ACHN (cell line): ENCODE measurements around the gene RRH.
A peak's percentile ranks its signal among the peaks of the same experiment; 100 is the strongest.
"Not testable (repeated sequence)": the region's sequence is repeated elsewhere in the genome, so short reads cannot be mapped to it uniquely, and the experiment has no call there.

ENCODE experiments used
- DNase-seq: peaks from one replicate; pipeline ENCODE4 v3.0.0-alpha.2; 2015
- in situ Hi-C: cut with HindIII; loops from 2 replicates; pipeline ENCODE4 v1.10.0; 2017; ENCODE audit warnings: low sequenced_read_pairs, low pct_ligation_motif_present, low pct_unique_long_range_greater_than_20kb

RRH gene

DNA sequence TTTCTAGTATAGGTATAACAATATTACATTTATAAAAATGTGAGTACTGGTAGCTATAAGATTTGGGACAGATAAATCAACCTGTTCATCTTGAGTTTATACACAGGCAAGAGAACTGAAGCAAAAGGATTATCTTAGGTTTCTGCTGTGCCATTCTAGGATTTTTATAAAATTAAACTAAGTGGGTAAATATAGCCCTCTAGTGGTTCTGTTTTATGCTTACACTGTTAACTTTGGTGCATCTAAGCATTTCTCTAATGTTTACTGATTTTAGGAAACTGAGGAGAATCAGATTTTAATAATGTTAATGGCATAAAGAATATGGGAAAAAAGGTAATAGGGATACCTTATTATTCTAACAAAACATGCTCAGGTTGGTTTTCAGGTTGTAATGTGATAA lies 1.1 kb upstream of the RRH start:
- DNase-seq = peak; percentile 32

DNA sequence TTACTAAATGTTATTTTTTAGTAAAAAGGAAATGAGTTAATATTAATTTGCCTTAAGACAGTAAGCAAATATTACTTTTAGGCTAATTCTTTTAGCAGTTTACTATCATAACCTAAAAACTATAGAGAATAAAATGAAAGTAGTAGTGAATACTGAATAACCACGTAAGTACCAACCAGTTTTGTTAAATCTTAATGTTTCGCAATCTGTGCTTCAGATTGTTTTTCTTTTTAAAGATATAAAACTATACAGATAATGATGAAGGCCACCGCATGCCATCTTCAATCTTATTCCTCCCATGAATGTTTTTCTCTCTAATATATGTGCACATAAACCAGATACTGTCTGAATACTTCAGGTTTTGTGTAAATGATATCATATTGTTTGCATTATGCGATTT lies 6.0 kb downstream of the RRH start:
- DNase-seq = no peak
- in situ Hi-C loops = no loop called here

More for the DNA sequence above, 1.1 kb upstream of the RRH start:
- in situ Hi-C loops = no loop called here

DNA sequence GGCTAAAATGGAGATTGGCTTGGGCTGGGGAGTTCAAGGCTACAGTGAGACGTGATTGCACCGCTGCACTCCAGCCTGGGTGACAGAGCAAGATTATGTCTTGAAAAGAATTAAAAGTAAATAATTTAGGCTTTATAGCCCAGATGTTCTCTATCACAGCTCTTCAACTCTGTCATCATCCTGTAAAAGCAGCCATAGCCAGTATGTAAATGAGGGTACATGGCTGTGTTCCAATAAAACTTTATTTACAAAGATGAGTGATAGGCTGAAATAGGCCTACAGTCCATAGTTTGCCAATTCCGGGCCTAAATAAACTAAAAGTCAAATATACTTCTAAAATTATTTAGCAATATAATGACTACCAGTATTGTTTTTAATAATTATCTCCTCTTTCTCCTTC lies 9.2 kb downstream of the RRH start:
- in situ Hi-C loops = no loop called here
- no peak for DNase-seq

DNA sequence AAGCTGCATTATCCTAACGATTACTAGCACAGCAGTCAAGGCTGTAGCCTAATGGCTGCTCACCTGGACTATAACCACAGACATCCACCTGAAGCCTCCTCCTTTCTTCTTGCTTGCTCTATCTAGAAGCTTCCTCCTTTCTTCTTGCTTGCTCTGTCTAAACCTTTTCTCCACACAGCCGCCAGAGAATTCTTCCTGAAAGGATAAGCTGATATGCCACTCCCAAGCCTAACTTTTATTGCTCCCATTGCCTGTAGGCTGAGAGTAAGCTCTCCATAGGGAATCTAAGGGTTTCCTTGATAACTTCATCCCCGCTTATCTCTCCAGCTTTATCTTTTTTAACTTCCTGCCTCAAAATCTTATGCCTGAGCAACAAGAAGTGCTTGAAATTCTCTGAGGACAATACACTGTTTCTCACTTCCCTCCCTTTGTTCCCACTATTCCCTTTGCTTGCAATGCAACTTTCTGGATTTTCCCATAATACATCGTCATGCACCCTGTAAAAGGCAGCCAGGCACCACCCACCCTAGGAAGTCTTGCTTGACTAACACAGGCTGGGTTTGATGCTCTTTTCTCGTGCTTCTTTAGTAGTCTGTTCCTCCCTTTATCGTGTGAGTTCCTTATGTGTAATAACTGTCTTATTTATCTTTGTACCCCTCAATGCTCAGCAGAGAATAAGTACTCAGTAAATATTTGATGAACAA lies 18.8 kb downstream of the RRH start:
- DNase-seq = no peak
- in situ Hi-C loops = no loop called here

DNA sequence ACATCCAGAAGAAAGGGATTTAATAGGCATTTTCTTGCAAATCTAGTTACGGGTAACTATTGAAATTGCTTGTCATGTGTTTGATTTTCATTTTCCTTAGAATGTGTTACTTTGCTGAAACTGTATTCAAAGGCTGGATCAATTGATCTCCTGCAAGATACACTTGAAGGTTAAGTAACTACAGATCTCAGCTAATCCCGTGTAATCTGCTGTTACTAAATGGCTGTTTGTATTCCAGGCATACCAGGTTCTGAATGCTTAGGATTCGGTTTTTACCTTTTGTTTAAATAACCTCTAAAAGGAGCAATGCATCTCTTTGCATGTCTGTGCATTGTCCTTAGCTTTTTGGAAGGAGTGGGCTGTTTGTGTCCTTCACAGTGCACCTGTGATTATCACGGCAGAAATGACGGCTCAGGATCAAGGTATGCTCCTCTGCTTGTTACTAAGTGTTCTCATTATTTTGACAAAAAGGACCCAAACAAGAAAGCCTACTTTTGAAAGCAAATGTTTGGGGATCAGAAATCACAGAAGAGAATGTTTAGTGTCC lies 20.2 kb downstream of the RRH start, which contains the start of gene LRIT3:
Gene LRIT3, plus strand, starts transcription at position 212 of the 547 bp plus-strand sequence. Its CDS starts 95 bp downstream, at position 307.
- DNase-seq = no peak
- in situ Hi-C loops = no loop called here

DNA sequence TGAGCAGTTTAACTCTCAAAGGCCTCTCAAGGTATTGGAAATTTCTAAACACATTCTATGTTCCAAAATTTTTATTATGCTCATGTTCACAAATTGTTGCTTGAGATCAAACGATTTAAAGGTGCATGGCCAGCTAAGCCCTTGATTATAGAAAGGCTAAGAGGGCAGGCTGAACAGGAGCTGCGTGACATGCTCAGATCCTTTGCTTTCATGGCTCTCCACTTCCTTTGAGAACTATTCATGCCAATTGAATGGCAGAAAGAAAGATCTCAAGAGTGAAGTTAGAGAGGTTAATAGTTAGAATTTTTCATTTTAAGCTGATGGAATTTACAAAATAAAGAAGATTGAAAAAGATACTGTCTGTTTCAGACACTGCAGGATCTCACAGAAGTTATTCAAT lies 20.7 kb downstream of the RRH start:
- in situ Hi-C loops = no loop called here

DNA sequence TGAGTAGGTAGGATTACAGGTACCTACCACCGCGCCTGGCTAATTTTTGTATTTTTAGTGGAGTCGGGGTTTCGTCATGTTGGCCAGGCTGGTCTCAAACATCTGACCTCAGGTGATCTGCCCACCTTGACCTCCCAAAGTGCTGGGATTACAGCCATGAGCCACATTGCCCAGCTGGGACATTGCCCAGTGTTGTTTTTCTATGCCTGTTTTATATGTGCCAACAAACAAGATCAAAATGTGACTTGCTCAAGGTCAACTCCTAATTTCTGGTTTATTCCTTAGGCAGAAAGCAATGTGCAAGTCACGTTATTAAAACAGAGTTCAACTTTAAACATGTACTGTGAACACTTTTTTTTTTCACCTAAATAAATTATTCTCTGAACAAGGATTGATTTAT lies 22.8 kb downstream of the RRH start:
- in situ Hi-C loops = no loop called here
- DNase-seq = no peak

More for the DNA sequence above, 20.7 kb downstream of the RRH start:
- DNase-seq = no peak

DNA sequence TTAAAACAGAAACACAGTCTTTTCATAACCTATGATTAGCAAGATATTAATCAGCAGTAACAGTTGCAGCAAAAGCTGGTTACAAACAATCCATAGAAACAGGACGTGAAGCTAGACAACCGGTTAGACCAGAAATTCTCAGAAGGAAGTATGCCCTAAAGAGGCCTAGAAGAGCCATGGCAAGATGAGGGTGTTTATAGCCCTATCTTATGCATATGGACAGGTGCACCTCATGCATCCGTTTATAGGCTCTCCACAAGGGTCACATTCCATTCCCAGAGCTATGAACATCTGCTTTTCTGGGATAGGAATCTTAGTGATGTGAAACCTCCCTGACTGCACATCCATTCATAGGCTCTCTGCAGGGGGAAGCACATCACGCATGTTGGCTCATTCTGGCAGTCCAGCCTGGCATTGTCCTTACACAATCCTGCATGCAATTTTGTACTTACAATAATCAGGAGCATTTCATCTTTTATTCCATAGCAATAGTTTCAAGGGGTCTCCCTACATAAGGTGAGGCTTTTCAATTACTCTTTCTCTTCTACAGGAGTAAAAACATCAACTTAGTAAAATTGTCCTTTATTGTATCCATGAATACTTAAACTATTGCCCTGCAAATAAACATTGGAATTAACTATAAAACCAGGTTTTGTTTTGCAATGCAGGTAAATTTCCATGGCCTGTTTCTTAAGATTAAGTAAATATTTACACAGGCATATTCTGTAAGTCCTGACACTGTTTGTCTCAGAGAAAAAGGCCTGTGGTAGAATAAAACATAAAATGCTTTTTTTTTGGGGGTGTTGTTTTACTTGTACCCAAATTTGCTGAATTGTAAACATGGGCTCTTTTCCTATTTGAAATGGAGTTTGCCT lies 31.9 kb downstream of the RRH start:
- DNase-seq, in situ Hi-C loops: not testable (repeated sequence)

DNA sequence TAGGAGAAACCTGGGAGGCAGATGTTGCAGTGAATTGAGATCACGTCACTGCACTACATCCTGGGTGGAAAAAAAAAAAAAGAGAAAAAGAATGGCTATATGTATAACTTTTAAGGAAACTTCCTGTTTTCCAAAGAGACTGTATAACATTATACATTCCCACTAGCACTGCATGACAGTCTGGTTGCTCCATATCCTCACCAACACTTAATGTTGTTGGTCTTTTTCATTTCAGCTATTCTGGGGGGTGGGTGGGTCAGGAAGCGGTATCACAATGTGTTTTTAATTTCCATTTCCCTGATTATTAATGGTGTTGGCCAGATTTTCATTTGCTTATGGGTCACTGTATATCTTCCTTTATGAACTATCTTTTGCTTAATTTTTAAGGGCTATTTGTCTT lies 33.5 kb downstream of the RRH start:
- in situ Hi-C loops = no loop called here
- DNase-seq = no peak

DNA sequence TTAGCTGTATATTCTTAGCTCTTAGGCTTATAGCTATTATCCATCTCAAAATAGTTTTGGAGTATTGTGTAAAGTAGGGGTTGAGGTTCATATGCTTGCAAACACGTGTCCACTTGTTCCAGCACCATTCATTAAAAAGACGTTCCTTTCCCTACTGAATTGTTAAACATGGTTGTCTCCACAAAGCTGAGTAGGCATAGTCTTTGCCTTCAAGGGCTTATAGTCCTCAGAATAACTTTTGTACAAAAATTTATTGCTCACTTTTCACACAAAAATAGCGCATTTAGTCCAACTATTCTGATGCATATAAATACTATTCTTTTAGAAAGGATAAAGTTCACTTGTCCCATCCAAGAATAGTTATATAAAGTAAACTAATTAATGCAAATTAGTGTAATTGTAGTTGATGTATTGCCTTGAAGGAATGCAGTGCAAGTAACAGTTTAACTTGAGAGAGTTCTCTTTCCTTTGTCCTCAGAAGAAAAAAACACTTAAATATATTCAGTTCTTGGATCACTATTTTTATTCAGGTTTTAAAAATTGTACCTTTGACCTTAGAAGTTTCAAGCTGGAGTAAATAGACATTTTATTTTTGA lies 34.2 kb downstream of the RRH start:
- in situ Hi-C loops = no loop called here
- DNase-seq = no peak

DNA sequence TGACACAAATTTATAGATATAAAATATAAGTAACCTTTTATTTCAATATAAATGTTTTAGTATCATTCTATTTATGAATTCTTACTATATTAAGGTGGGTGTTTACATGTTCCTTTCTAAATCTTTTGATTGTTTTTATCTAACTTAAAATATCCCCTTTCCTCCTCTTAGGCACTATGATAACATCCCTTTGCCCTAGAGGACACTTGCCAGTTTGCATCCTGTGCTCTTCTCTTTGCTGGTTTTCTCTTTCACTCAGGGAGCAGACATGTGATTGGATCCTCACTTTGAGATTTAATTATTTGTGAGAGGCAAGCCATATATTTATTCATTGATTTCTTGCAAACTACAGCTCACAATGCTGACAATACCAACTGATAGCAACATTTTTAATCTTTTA lies 36.4 kb downstream of the RRH start:
- in situ Hi-C loops = no loop called here
- DNase-seq = no peak

DNA sequence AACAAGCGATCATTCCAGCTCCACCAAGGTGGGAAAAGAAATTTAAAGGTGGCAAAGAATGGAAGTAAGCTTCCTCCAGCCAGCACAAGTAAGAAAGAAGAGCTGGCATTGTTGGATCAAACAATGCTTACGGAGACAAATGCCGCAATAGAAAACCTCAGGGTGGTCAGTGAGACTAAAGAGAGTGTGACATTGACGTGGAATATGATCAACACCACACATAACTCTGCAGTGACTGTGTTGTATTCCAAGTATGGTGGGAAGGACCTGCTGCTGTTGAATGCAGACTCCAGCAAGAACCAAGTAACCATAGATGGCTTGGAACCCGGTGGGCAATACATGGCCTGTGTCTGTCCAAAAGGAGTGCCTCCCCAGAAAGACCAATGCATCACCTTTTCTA lies 42.3 kb downstream of the RRH start:
- in situ Hi-C loops = no loop called here
- DNase-seq = no peak

DNA sequence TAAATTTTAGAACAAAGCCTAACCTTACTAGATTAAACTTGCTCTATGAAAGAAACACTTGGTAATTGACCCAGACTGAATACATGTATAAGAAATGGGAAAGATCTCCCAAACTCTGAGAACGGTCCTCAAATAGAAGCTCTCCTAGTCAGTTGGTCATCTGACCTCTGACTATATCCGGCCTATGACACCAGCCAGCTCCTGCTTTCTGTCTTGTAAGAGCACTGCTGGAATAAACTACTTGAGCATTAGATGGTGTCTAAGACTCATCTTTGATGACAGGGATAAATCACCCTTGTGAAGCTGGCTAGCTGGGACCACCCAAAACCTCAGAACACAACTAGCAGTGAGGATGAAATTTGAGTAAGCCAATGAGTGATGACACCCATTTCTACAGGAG lies 44.3 kb downstream of the RRH start:
- in situ Hi-C loops = no loop called here
- DNase-seq = no peak

DNA sequence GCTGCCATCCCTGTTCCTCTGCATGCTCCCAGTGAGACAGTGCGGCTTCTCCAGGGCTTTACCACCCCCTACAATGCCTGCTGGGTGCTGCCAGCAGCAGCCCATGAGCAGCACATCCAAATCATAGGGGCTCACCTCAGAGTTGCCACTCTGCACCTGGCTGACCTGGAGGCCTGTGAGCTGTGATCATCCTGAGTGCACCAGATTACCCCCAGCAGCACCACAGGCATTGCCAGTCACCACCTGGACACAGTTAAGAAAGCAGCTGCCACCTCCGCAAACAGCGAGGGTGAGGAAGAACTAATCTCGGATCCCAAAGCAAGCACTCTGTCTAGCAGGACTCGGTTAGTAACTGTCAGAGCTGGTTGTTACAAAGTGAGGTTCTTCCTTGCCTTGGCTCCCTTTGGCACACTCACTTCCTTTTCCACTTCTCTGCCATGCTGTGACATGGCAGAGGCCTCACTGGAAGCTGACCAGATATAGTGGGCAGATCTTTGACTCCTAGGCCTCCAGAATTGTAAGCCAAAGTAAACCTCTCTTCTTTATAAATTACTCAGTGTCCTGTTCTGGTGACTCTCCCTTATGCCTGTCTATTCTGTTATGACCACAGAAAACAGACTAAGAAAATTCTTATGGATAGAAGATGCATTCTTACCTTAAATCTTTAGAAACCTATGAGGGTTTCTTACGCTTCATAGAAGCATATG lies 45.3 kb downstream of the RRH start:
- DNase-seq = no peak
- in situ Hi-C loops = no loop called here

DNA sequence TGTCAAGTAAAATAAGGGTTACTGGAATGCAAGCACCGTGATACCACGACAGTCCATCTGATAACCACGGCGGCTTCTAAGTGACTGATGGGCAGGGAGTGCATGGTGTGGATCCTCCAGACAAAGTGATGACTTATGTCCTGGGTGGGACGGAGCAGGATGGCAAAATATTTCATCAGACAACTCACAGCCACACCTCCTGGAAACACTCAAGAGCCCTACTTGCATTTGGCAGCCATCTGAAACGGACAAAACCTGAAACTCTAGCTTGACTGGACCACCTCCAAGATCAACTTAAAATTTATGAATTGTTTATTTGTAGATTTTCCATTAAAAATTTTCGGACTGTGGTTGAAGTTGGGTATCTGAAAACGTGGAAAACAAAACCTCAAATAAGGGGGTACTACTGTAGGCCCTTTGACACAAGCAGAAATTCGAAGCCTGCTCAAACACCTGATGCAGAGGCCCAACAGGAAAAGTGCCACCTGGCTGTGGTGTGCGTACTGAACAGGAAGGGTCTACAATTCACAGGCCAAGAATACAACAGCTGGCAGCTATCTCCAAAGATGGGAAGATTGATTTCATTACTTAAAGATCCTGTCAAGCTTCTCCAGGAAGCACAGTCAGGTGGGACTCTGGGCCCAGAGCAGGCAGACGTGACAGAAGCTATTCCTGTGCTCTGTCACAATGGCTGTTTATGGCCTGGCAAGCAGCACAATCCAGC lies 46.2 kb downstream of the RRH start:
- in situ Hi-C loops = no loop called here
- DNase-seq = no peak

DNA sequence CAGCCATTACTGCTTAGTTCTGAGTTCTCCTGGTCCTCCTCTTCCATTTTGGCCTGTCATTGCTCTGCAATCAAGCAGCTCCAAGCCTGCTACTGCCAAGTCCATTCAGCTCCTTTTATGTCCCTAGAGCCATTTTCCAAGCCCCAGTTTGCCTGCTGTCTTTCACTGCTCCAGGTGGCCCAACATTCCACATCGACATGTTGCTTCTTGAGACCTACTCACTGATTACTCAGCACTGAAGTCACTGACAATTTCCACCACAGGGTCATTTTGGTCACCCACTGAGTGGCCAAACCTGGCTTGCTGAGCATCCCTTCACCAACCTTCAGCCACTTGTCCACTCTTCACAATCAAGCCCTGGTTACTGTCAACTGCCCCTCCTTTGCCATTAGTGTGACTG lies 47.3 kb downstream of the RRH start:
- in situ Hi-C loops = no loop called here
- no peak for DNase-seq

DNA sequence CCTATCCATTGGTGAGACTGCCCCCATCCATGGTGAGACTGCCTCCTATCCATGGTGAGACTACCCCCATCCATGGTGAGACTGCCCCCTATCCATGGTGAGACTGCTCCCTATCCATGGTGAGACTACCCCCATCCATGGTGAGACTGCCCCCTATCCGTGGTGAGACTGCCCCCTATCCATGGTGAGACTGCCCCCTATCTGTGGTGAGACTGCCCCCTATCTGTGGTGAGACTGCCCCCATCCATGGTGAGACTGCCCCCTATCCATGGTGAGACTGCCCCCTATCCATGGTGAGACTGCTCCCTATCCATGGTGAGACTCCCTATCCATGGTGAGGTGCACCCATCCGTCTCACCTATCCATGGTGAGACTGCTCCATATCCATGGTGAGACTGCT lies 47.8 kb downstream of the RRH start:
- in situ Hi-C loops, DNase-seq: not testable (repeated sequence)

DNA sequence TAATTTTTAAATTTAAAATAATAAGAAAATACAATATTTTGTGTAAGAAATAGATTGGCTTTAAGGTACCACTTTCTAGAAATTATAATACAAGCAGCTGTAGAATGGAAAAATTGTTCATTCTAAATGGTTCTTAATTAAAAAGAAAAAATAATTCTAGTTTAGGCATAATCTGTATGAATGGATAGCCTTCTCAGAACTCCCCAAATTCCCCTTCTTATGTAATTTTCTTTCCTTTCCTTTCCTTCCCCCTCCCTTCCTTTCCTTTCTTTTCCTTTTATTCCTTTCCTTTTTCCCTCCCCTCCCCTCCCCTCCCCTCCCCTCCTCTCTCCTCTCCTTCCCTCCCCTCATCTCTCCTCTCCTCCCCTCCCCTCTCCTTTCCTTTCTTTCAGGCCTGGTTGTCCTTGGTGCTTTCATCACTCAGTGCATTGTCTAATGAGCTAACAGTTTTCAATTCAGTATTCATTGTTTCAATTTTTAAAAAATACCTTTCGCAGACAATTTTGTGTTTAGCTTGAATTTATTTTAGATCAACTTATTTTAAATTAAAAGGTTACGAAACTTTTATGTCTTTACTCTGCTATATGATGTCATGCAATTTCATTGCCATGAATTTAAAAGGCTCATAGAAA lies 49.0 kb downstream of the RRH start:
- DNase-seq = no peak
- in situ Hi-C loops = no loop called here
